HG02571 (cell line): ENCODE results near the gene MGAT5B.

Source experiments
- ATAC-seq: cut with Tn5 transposase; IDR thresholded peaks from one replicate; pipeline ENCODE4 v1.9.1; 2021; ENCODE audit warnings: mild to moderate bottlenecking, moderate library complexity; ENCODE audit not compliant: unreplicated experiment

The MGAT5B gene

GRCh38 chr17:76878568-76878967 is 10.4 kb downstream of the MGAT5B start:
- no peak for ATAC-seq

- ATAC-seq: no peak
Observed at GRCh38 chr17:76879254-76879653, 11.1 kb downstream of the MGAT5B start.

- no peak for ATAC-seq
Observed at GRCh38 chr17:76879691-76880090, 11.5 kb downstream of the MGAT5B start.

- no peak for ATAC-seq
Observed at GRCh38 chr17:76880268-76880667, 12.1 kb downstream of the MGAT5B start.

GRCh38 chr17:76880971-76881370 is 12.8 kb downstream of the MGAT5B start:
- ATAC-seq: no peak

GRCh38 chr17:76881408-76881807 is 13.2 kb downstream of the MGAT5B start:
- ATAC-seq: no peak

- no peak for ATAC-seq
Observed at GRCh38 chr17:76881966-76882365, 13.8 kb downstream of the MGAT5B start.

GRCh38 chr17:76883744-76884525 is 15.7 kb downstream of the MGAT5B start:
- ATAC-seq: no peak

- ATAC-seq: no peak
Observed at GRCh38 chr17:76884995-76885893, 17.0 kb downstream of the MGAT5B start.

- ATAC-seq: no peak
Observed at GRCh38 chr17:76885894-76886290, 17.7 kb downstream of the MGAT5B start.

- ATAC-seq: no peak
Observed at GRCh38 chr17:76886395-76886794, 18.2 kb downstream of the MGAT5B start.

GRCh38 chr17:76887802-76888201 is 19.6 kb downstream of the MGAT5B start:
- ATAC-seq: no peak

GRCh38 chr17:76888661-76889060 is 20.5 kb downstream of the MGAT5B start:
- ATAC-seq: no peak

GRCh38 chr17:76889323-76889722 is 21.1 kb downstream of the MGAT5B start:
- ATAC-seq: no peak

- ATAC-seq: no peak
Observed at GRCh38 chr17:76892329-76892728, 24.1 kb downstream of the MGAT5B start.

- no peak for ATAC-seq
Observed at GRCh38 chr17:76893623-76894334, 25.6 kb downstream of the MGAT5B start.

GRCh38 chr17:76894842-76895241 is 26.6 kb downstream of the MGAT5B start:
- no peak for ATAC-seq

- ATAC-seq: no peak
Observed at GRCh38 chr17:76897023-76897422, 28.8 kb downstream of the MGAT5B start.

GRCh38 chr17:76899414-76899813 is 31.2 kb downstream of the MGAT5B start:
- no peak for ATAC-seq

- ATAC-seq: no peak
Observed at GRCh38 chr17:76900723-76901122, 32.5 kb downstream of the MGAT5B start.

GRCh38 chr17:76901542-76902197 is 33.5 kb downstream of the MGAT5B start:
- no peak for ATAC-seq
